PC-9 (cell line): ENCODE data around the gene SEC14L6. TPM values are rescaled to one million over a fixed set of nuclear protein-coding genes. Genes with fewer than 3 reads are reported as not detected.

ENCODE experiments used
- BruUV-seq: library from RNA; stranded (reverse); fragments of 400-500 nt; replicated peaks from 2 replicates; lab custom pipeline; 2021; lab: Mats Ljungman, UMichigan
- CTCF ChIA-PET: fragments of 300-600 bp; sonication (Branson Sonifier 250); formaldehyde crosslinking; loops from one replicate; lab custom pipeline; 2022; ENCODE audit warnings: antibody characterized with exemption; lab: Charles Lee
- POLR2A ChIA-PET: fragments of 300-600 bp; sonication (Branson Sonifier 250); formaldehyde crosslinking; loops from one replicate; lab custom pipeline; 2022; ENCODE audit warnings: antibody characterized with exemption; ENCODE audit not compliant: unreplicated experiment; lab: Charles Lee
- DNase-seq, 2 experiments: peaks; one replicate each; pipeline versions ENCODE4 v3.0.0 to v3.0.0-alpha.2; 2015 to 2022; ENCODE audit warnings: mixed read lengths in 1 of 2
- H2AFZ ChIP-seq: fragments of 200-600 bp; sonication (generic); 2 replicates; pipeline ENCODE4 v1.8.1; 2017; ENCODE audit warnings: antibody characterized with exemption
- H3F3A ChIP-seq: fragments of 200-600 bp; sonication (generic); 2 replicates; pipeline ENCODE4 v1.8.1; 2017; ENCODE audit warnings: antibody characterized with exemption, mild to moderate bottlenecking, low read depth; ENCODE audit not compliant: insufficient read depth
- H3K27ac ChIP-seq: fragments of 200-600 bp; sonication (generic); 2 replicates; pipeline ENCODE4 v1.6.1; 2016; ENCODE audit warnings: mixed run types
- H3K27me3 ChIP-seq: fragments of 200-600 bp; sonication (generic); 2 replicates; pipeline ENCODE4 v1.6.1; 2016; ENCODE audit warnings: low read depth, mixed run types; ENCODE audit not compliant: insufficient read depth
- H3K36me3 ChIP-seq: fragments of 200-600 bp; sonication (generic); 2 replicates; pipeline ENCODE4 v1.6.1; 2016; ENCODE audit warnings: low read depth, mixed run types
- H3K4me1 ChIP-seq: fragments of 200-600 bp; sonication (generic); replicated peaks from 2 replicates; pipeline ENCODE4 v1.6.1; 2016; ENCODE audit warnings: mixed run types; ENCODE audit not compliant: insufficient read depth
- H3K4me2 ChIP-seq: fragments of 200-600 bp; sonication (generic); 2 replicates; pipeline ENCODE4 v1.6.1; 2017; ENCODE audit warnings: mixed run types
- H3K4me3 ChIP-seq: fragments of 200-600 bp; sonication (generic); 2 replicates; pipeline ENCODE4 v1.6.1; 2016; ENCODE audit warnings: mixed run types
- H3K79me2 ChIP-seq: fragments of 200-600 bp; sonication (generic); 2 replicates; pipeline ENCODE4 v1.6.1; 2017; ENCODE audit warnings: low read depth, mixed run types
- H3K9me2 ChIP-seq: fragments of 200-600 bp; sonication (generic); 2 replicates; pipeline ENCODE4 v1.8.1; 2017; ENCODE audit warnings: mild to moderate bottlenecking; ENCODE audit not compliant: insufficient read depth
- H3K9me3 ChIP-seq: fragments of 200-600 bp; sonication (generic); 2 replicates; pipeline ENCODE4 v1.8.1; 2016; ENCODE audit warnings: low read depth; ENCODE audit not compliant: insufficient read depth
- H4K20me1 ChIP-seq: fragments of 200-600 bp; sonication (generic); 2 replicates; pipeline ENCODE4 v1.8.1; 2017; ENCODE audit not compliant: insufficient read depth
- CTCF ChIP-seq: fragments of 200-600 bp; sonication (generic); conservative IDR thresholded peaks from 2 replicates; pipeline ENCODE4 v1.6.1; 2017; ENCODE audit warnings: mixed run types, antibody characterized with exemption, mild to moderate bottlenecking, moderate library complexity
- EZH2 ChIP-seq: fragments of 200-600 bp; sonication (generic); IDR thresholded peaks from 2 replicates; pipeline ENCODE4 v1.8.0; 2017; ENCODE audit warnings: antibody characterized with exemption, low read depth
- intact Hi-C: fragments of 100-400 bp; cut with micrococcal nuclease; formaldehyde crosslinking; loops from one replicate; pipeline ENCODE4 v1.10.0; 2022; ENCODE audit not compliant: unreplicated experiment
- total RNA-seq: library from RNA; stranded (reverse); gene quantifications from 2 replicates; pipeline ENCODE4 v1.2.3, GENCODE V29; 2021

Gene SEC14L6
- total RNA-seq, 1 experiment from 2014 or later, result 0.31 TPM

GRCh38 chr22:30516731-30517130, 29.8 kb downstream of the SEC14L6 start:
- no peak for TF ChIP-seq CTCF
- TF ChIP-seq EZH2, result no peak
- CTCF ChIA-PET, result no interaction called here

GRCh38 chr22:30516273-30516672, 30.3 kb downstream of the SEC14L6 start:
- Histone ChIP-seq H3K4me1 (0 out of 2 replicates have a peak, but pooled peaks cover 4% of the 10 kb centered on the region), H3K27me3 (no peaks in the 10 kb centered on the region), H3K9me3 (no peaks in the 10 kb centered on the region), H2AFZ (no peak overlapping the region), H3K27ac (no peak overlapping the region), H3K79me2 (no peaks in the 10 kb centered on the region), H3K36me3 (no peaks in the 10 kb centered on the region), H4K20me1 (no peaks in the 10 kb centered on the region), H3K4me2 (no peak overlapping the region), H3F3A (no peaks in the 10 kb centered on the region), H3K9me2 (no peaks in the 10 kb centered on the region), H3K4me3 (no peak overlapping the region)
- POLR2A ChIA-PET, result interaction anchor here (0.7 kb wide), 1 partner anchor 133 kb away, joined by 3 read pairs; no protein-coding TSS in a partner anchor
- DNase-seq, result no peak
- no TSS peak for BruUV-seq
- no peak for TF ChIP-seq CTCF
- TF ChIP-seq EZH2, result no peak
- CTCF ChIA-PET, result no interaction called here
- intact Hi-C loops, result no loop called here

More at GRCh38 chr22:30516731-30517130, 29.8 kb downstream of the SEC14L6 start:
- Histone ChIP-seq H3F3A (no peaks in the 10 kb centered on the region), H3K9me3 (no peaks in the 10 kb centered on the region), H3K27me3 (no peaks in the 10 kb centered on the region), H3K27ac (no peak overlapping the region), H3K4me3 (no peak overlapping the region), H4K20me1 (no peaks in the 10 kb centered on the region), H3K36me3 (no peaks in the 10 kb centered on the region), H3K4me2 (no peak overlapping the region), H3K79me2 (no peaks in the 10 kb centered on the region), H3K9me2 (no peaks in the 10 kb centered on the region), H2AFZ (no peak overlapping the region), H3K4me1 (0 out of 2 replicates have a peak, but pooled peaks cover 4% of the 10 kb centered on the region)
- BruUV-seq, result no TSS peak
- POLR2A ChIA-PET, result no interaction called here
- DNase-seq, result no peak
- intact Hi-C loops, result no loop called here

DNA sequence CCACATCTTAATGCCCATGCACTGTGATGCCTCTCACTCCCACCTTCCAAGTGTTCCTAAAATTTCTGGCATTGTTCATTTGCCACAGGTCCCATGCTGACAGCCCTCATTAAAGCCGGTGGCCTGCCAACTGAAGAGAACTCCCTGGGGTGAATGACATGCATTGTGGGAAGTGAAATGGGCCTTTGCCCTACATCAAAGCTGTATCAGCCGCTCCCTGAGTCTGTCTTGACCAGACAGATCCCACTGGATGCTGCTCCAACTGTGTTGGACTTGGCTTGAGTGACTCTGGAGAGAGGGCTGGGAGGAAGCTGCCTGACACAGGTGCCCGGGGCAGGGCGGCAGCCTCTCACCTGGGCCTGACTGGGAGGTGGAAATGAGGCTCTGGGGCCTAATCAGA, 32.3 kb downstream of the SEC14L6 start:
- Histone ChIP-seq H4K20me1 (no peaks in the 10 kb centered on the region), H3K27ac (no peak overlapping the region), H3K4me2 (no peak overlapping the region), H3K9me3 (no peaks in the 10 kb centered on the region), H3K9me2 (no peaks in the 10 kb centered on the region), H3K79me2 (no peaks in the 10 kb centered on the region), H3K4me3 (no peak overlapping the region), H3F3A (no peaks in the 10 kb centered on the region), H3K27me3 (no peaks in the 10 kb centered on the region), H3K36me3 (no peaks in the 10 kb centered on the region), H3K4me1 (0 out of 2 replicates have a peak, but pooled peaks cover 4% of the 10 kb centered on the region), H2AFZ (no peak overlapping the region)
- CTCF ChIA-PET, result no interaction called here
- no peak for DNase-seq
- TF ChIP-seq CTCF, result no peak
- no peak for TF ChIP-seq EZH2
- POLR2A ChIA-PET, result no interaction called here
- intact Hi-C loops, result no loop called here
- BruUV-seq, result no TSS peak
